ENCODE data around the gene CLDN19. TPM values are rescaled to one million over a fixed set of nuclear protein-coding genes. Genes with fewer than 3 reads are reported as not detected.

CLDN19 gene
- total and polyA plus RNA-seq, 2 of the 8 experiments (the other 6 are each of a cell fraction or from before 2014, with no cell fraction given) = 9.7 to 17.2 TPM

DNA sequence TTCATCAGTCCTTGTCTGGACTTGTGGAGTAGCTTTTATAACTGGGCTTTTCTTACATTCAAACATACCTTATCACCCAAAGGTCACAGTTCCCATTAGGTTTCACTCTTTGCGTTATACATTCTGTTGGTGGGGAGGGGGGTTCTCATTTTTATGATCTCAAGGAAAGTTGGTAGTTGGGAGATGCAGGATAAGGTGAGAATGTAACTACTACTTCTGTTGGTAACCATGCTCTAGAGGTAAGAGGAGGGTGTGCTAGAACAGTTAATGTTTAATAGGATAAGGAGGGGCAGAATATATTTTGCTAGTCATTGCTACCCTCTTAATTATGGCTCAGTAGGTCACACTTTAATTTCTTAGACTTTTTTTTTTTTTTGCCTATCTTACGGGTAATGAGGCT is 47.1 kb downstream of the CLDN19 start:
- Histone ChIP-seq H3K79me2 (ENCODE audit: control insufficient read depth in 1 of 2, insufficient read depth in 2 of 2, low read length in 2 of 2) (peaks cover 59 to 98% of the 10 kb centered on the region in 2 experiments), H2BK12ac (ENCODE audit: low read depth, low read length) (no peak overlapping the region), H3K4me1 (replicated peaks in 1 of 4; ENCODE audit: control insufficient read depth in 3 of 4, insufficient read depth in 4 of 4, low read length in 3 of 4) (peaks cover 0 to 9% (median 4%) of the 10 kb centered on the region in 4 experiments; a peak in 3 of 7 replicates), H3K23me2 (ENCODE audit: low read depth, low read length) (no peaks in the 10 kb centered on the region; the same call in 1 of the 2 replicates), H2BK120ac (replicated peaks; ENCODE audit: low read depth, low read length) (no peak overlapping the region), H3K56ac (replicated peaks; ENCODE audit: insufficient read length, low read depth, low read length) (no peak overlapping the region), H3K9ac (replicated peaks in 1 of 4; ENCODE audit: extremely low read depth in 1 of 4, low read depth in 3 of 4, low read length in 3 of 4) (no peak overlapping the region), H2BK5ac (ENCODE audit: low read depth, low read length) (no peak overlapping the region), H4K5ac (ENCODE audit: insufficient read length, low read depth, low read length) (no peak overlapping the region), H4K91ac (replicated peaks; ENCODE audit: insufficient read length, low read length) (no peak overlapping the region), H3K14ac (ENCODE audit: insufficient read length) (no peak overlapping the region), H2BK20ac (ENCODE audit: low read length) (no peak overlapping the region), H4K8ac (ENCODE audit: extremely low read depth, insufficient read depth, low read length) (no peak overlapping the region), H3K9me3 (ENCODE audit: insufficient read depth in 2 of 2, low read depth in 1 of 2, low read length in 1 of 2) (no peaks in the 10 kb centered on the region), H3K4me2 (ENCODE audit: insufficient read depth in 1 of 2, low read depth in 2 of 2, low read length in 2 of 2) (peak overlapping the region; percentile 4 to 41; a peak in 1 of 4 replicates), H3K36me3 (ENCODE audit: control insufficient read depth in 2 of 4, insufficient read depth in 4 of 4, low read length in 3 of 4) (peaks cover 10 to 63% (median 27%) of the 10 kb centered on the region in 4 experiments), H2BK15ac (ENCODE audit: low read length) (no peak overlapping the region), H2AK5ac (ENCODE audit: low read depth, low read length) (no peak overlapping the region), H3K27ac (ENCODE audit: low read depth, low read length) (no peak overlapping the region), H4K20me1 (replicated peaks in 1 of 2; ENCODE audit: control insufficient read depth in 1 of 2, insufficient read depth in 2 of 2, low read length in 2 of 2) (peaks cover 35 to 51% of the 10 kb centered on the region in 2 experiments), H2AFZ (ENCODE audit: low read length) (no peak overlapping the region), H3K18ac (ENCODE audit: extremely low read depth, low read length) (no peak overlapping the region), H3K27me3 (replicated peaks in 1 of 4; ENCODE audit: control insufficient read depth in 3 of 4, extremely low read depth in 1 of 4, insufficient read depth in 3 of 4, low read length in 3 of 4) (no peaks in the 10 kb centered on the region), H3K4me3 (ENCODE audit: extremely low read depth in 1 of 4, insufficient read depth in 2 of 4, low read depth in 3 of 4, low read length in 4 of 4) (no peak overlapping the region), H3K4ac (replicated peaks; ENCODE audit: insufficient read length, low read depth, low read length) (no peak overlapping the region), H3K23ac (ENCODE audit: insufficient read length) (no peak overlapping the region), H3K79me1 (ENCODE audit: low read depth, low read length) (no peaks in the 10 kb centered on the region; the same call in none of the 2 replicates)
- ChIA-PET POLR2A (ENCODE audit: partially characterized antibody) (interaction anchor here (0.9 to 4.2 kb wide), 7 partner anchors 9 to 41 kb away, joined by 3 to 94 read pairs (median 6); partner anchors contain the start of gene YBX1), CTCF (ENCODE audit: partially characterized antibody) (interaction anchor here (1.1 to 1.8 kb wide), 5 partner anchors 24 to 54 kb away, joined by 3 to 6 read pairs (median 3); no protein-coding TSS in a partner anchor)
- FAIRE-seq (no peak), DNase-seq (ENCODE audit: low read depth in 1 of 2, low spot score in 2 of 2) (no peak)
- 86% methylated on average over 2 of the region's 2 CpGs; no CpG with 5 or more reads in 1 of the 2 experiments for WGBS, 2 experiments (ENCODE audit: extremely low coverage in 1 of 2, insufficient coverage in 1 of 2, insufficient read length in 1 of 2, insufficient replicate concordance in 2 of 2, low coverage in 1 of 2, low lambda C conversion rate in 2 of 2, missing lambda C conversion rate in 1 of 2)
- TF ChIP-seq MAFK (IDR thresholded peaks at IDR 0.05; ENCODE audit: low read depth, low read length) = no peak
- TF ChIP-seq EGR1 (IDR thresholded peaks at IDR 0.05; ENCODE audit: borderline replicate concordance, low read depth, low read length) = no peak
- TF ChIP-seq RXRA (IDR thresholded peaks at IDR 0.05; ENCODE audit: insufficient read depth, low read depth, low read length) = no peak
- TF ChIP-seq, protein P1, sequence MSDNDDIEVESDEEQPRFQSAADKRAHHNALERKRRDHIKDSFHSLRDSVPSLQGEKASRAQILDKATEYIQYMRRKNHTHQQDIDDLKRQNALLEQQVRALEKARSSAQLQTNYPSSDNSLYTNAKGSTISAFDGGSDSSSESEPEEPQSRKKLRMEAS (IDR thresholded peaks at IDR 0.05) = no peak
- TF ChIP-seq CTBP2 (IDR thresholded peaks at IDR 0.05; ENCODE audit: borderline replicate concordance, insufficient read depth, insufficient read length, low read length) = no peak
- TF ChIP-seq HDAC2 (IDR thresholded peaks at IDR 0.05; ENCODE audit: borderline replicate concordance in 1 of 2, low read depth in 2 of 2, low read length in 2 of 2) = no peak
- no peak for TF ChIP-seq SUZ12 (IDR thresholded peaks at IDR 0.05; ENCODE audit: low read length)
- TF ChIP-seq CEBPB (IDR thresholded peaks at IDR 0.05; ENCODE audit: low read depth, low read length) = no peak
- TF ChIP-seq SP2 (IDR thresholded peaks at IDR 0.05; ENCODE audit: low read length) = no peak
- no peak for TF ChIP-seq SIX5 (IDR thresholded peaks at IDR 0.05; ENCODE audit: low read depth, low read length)
- no peak for TF ChIP-seq TEAD4 (IDR thresholded peaks at IDR 0.05; ENCODE audit: low read depth, low read length)
- TF ChIP-seq, protein P2, sequence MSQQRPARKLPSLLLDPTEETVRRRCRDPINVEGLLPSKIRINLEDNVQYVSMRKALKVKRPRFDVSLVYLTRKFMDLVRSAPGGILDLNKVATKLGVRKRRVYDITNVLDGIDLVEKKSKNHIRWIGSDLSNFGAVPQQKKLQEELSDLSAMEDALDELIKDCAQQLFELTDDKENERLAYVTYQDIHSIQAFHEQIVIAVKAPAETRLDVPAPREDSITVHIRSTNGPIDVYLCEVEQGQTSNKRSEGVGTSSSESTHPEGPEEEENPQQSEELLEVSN (IDR thresholded peaks at IDR 0.05) = no peak
- no peak for TF ChIP-seq JUND (IDR thresholded peaks at IDR 0.05; ENCODE audit: low read length)

Measured in H1 (cell line).